Activated CD4-positive, alpha-beta T cell treated with anti-CD3 and anti-CD28 coated beads, Interleukin-2, amount 50 U/mL, for 24 hours (primary cell): ENCODE data around the gene ABCC12.

Source experiments
- DNase-seq, 2 donors: peaks; one replicate each; pipeline ENCODE4 v3.0.0-alpha.2; 2020; ENCODE audit warnings: low read depth in 1 of 2, low spot score in 1 of 2

Gene ABCC12

DNA sequence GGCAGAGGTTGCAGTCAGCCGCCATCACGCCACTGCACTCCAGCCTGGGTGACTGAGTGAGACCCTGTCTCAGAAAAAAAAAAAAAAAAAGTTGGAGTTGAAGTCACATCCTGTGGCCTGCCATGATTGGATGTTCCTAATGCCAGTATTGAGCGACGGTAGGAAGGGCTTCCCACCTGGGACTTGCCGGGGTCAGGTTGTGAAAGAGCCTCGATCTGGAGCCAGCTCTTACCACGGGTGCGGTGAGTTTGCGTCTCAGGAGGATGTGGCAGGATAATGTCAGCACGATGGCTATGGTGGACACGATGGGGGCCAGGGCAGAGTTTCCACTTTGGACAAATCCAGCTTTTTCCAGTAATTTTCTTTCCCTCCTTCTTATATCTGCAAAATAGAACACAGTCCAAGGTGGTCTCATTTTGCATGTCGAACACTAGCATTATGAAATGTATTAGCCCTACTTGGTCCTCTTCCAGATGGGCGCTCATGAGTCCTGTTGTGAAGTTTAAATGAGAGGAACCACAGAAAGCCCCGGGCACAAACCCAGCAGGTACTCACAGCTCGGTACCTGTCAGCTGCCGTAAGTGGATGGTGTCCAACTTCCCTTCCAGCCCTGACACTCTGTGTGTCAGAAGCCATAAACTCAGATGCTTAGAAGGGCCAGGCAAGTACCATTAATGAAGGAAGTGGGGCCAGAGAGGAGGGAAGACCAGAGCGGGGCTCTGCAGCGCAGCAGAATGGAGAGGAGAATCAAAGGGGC lies 22.2 kb downstream of the ABCC12 start:
- no peak for DNase-seq

DNA sequence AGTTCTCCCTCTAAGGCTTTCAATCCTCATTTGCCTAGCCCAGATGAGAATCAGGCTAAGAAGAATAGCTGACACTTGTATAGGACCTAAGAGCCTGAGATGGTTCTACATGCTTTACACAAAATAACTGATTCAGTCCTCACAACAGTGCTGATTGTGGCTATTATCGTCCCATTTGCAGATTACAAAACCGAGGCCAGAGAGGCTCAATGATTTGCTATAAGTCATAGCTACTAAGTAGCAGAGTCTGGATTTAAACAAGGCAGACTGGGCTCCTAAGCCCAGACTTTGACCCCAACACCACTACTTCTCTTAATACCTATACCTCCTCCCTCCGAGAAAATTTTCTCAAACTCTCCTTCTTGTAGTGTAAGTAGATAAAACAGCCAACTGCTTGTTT lies 23.1 kb downstream of the ABCC12 start:
- DNase-seq: no peak

DNA sequence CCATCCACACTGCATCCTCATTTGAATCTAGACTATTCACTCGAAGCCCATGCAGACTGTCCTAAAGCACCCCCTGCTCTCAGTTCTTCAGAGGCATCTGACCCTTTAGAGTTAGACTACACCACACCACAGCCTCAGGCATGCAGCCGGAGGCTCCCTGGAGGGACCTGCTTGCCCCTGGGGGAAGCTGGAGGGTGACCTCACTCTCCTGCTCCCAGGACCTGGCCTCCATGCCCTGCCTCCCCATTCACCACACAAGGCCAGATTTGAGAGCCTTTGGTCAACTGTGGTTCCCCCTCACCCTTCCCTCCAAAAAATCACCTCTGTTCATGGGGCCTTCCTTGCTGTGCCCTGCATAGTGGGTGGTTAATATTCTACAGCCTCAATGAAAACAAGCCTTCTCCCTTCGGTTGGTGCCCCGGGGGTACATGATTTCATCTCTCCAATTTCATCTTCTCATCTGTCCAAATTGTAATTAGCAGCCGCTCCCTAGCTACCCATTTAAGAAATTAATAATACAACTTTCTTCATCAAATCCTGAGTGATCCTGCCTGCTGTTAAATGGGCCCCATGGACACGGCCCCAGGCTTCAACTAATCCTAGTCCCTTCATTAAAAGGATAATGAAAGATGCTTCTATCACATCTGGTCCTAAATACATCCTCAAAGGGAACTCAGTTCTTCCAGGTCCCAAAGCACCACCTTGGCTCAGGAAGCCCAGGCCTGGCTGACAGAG lies 24.4 kb downstream of the ABCC12 start:
- DNase-seq: no peak

DNA sequence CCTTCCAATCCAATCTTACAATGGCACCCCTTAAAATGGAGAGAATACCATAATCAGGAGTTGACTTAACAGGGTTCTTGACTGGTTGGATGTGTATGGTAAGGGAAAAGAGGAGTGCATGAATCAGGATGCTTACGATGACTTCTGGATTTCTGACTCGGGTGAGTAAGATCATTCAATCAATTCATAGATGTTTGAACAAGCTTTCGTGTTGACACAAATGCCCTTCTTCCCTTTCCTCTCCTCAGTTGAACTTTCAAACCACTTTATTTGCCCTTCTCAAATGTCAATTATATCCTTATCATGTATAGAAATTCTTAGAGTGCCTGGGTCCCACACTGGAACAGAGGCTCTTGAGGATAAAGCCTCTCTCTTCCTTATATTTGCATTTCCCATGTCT lies 25.9 kb downstream of the ABCC12 start:
- no peak for DNase-seq

DNA sequence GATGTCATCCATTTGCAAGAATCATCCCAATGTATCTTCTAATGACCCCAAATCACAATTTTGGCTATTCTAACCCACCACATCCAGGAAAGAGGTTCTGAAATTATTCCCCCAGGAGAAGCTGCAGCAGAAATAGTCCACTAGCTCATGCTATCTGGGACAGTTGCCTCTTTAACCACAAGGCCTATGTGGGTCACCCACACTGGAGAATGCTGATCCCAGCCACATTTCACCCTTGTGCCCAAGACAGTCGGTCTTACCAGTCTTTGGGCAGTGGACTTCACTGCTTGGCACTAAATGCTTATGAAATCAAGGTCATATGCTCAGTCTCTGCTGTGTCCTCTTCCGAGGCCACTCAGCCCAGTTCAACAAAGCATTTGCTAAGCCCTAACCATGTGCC lies 27.0 kb downstream of the ABCC12 start:
- DNase-seq: no peak

DNA sequence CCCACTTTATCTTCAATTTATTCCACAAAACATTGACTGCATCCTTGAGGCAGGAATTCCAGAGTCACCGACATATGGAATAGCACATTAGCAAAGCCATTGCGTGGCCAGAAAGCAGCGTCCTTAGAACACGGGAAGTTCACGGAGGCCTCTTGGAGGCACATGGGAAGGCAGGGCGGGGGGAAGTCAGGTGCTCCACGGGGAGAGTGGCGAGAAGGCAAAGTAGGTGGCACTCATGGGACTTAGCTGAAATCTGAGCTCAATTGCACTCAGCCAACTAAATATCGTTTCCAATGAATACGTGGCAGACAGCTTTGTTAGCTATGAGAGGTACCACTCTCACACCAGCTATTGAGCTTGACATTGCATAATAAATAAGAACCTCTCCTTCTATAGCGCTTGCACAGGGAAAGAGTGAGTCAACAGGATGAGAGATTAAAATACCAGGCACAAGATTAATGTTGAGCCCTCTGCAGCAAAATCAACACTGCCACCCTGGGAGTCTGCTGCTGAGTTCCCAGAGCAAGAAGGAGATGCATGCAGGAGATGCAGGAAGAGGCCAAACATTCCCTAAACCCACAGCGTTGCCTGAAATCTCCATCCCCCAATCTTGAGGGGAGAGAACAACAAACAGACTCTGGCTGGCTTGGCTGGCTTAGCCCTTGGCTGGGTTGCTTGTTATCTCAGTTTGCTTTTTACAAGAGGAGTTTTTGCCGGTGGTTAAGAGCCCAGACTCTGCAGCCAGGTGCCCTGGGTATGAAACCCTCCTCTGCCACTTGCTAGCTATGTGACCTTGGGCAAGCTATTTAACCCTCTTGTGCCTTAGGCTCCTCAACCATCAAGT lies 28.8 kb downstream of the ABCC12 start:
- DNase-seq: no peak

DNA sequence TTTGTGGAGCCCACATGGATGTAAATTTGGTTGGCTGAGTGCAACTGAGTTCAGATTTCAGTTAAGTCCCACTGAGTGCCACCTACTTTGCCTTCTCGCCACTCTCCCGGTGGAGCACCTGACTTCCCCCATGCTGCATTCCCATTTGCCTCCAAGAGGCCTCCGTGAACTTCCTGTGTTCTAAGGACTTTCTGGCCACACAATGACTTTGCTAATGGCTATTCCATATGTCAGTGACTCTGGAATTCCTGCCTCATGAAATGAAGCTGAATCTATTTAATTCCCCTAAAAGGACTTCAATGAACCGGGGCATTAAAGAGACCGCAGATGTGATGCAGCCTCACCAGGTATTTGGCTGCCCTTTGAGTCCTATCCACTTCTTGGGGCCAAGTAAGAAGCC lies 29.9 kb downstream of the ABCC12 start:
- DNase-seq: no peak

DNA sequence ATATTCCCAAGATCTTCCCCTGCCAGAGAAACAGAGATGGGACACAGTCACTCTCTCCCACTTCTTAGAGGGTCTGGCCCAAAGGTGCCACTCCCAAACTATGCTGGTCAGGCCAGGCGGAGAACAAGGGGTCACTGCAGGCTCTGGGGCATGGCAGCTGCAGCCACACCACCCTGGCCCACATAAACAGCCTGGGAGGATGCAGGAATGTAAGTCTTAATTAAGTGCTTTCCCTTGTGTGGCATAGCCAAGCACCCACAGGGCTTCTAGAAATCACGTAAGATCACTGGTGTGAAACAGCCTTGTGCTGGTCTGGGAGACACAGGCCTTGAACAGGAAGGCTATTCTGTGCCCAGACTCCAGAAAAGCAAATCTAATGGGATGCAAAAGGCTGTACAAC lies 31.5 kb downstream of the ABCC12 start:
- DNase-seq: no peak

DNA sequence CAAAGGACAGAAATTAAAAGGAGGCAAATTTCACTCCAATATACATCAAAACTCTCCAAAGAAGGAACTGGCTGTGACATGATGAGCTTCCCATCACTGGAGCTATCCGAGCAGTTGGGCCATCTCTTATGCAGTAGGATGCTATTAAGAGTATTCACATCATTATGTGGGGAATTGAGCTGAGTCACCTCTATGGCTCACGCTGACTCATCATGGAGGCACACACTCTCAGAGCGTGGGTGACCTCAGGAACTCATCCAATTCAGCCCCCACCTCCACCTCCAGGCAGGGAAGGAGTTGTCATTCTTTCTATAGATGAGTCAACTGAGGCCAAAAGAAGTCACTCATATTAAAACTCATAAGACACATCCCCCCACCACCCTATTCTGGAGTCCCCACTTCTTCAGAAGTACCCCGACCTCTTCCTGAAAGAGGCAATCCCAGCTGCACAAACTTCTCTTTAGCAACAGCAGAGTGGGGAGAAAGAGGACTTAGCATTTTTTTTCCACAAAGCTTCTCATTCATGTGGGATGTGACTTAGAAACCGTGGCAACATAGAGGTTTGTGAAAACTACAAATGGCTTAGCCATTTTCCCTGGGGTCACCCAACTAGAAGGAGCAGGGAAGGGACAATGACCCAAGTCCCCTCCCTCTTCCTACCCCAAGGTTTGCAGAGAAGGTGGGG lies 32.5 kb downstream of the ABCC12 start:
- peak in 1 of 2 donors; percentile 62 for DNase-seq

DNA sequence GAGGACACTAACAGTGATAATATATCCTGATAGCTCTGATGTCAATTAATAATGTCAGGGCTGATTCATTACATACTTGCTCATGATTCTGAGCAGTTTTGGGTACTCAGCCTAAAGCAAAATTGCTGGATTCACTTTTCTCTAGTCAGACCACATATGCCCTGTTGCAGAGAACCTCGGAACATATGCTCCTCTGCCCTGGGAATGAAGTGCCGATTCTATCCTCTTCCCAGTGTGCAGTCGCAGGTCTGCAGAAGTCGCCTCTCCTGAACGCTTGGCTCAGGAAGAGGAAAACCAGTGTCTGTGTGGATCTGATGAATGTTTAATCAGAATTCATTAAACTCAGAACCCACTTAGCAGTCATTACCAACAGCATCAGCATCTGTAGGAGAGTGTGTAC lies 34.5 kb downstream of the ABCC12 start:
- no peak for DNase-seq

DNA sequence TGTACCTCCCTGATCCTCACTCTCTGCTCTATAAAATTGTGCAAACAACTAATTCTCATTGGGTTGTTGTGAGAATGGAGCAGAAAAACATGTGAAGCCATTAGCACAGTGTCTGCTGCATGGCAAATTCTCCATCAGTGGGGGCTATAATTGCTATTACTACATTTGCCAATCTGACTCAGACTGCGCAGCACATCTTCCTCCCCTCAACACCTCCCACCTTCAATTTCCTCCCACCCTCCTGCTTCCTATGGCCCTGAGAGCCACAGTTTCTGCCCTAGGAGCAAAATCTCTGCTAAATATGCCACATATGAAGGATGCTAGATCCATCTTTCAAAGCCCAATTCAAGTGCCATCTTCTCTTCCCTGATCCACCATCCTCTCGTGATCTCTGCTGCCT lies 37.0 kb downstream of the ABCC12 start:
- DNase-seq: no peak

DNA sequence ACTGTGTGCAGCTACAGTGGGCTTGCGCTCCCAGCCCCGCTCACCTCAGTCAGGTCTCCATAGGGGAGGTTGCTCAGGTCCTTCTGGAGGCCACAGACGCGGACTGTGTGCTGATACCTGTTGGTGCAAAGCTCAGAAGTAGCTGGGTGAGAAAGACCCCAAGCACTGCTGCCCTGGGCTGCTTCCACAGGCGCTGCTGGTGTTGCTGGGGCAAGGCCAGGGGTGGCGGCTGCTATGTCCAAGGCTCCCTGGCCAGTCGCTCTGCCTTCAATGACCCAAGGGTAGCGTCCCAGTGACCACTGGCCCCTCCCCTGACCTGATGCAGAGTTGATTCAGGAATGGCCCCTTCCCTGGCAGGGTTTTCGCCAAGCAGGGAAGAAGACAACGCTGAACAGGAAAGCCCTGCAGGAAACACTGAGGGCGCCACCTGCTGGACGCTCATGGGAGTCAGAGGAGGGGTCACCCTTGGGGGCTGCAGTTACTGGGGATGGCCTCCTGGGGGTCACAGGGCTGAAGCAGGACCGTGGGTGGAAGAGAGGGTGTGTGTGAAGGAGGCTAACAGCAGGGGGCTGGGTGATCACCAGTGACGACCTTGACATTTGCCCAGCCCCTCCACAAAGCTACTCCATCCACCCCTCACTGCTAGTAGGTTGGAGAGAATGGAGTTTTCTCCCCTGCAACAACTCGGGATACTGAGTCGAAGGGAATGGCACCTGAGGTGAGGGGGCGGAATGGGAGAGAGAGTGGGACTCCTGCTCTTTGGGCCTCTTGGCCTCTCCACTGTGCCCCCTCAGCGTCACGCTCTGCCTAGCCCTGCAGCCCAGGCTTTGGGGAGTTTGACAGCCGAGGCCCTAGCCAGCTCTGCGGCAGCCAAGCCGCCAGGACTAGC lies 38.3 kb downstream of the ABCC12 start:
- DNase-seq: peak; percentile 24 to 37

DNA sequence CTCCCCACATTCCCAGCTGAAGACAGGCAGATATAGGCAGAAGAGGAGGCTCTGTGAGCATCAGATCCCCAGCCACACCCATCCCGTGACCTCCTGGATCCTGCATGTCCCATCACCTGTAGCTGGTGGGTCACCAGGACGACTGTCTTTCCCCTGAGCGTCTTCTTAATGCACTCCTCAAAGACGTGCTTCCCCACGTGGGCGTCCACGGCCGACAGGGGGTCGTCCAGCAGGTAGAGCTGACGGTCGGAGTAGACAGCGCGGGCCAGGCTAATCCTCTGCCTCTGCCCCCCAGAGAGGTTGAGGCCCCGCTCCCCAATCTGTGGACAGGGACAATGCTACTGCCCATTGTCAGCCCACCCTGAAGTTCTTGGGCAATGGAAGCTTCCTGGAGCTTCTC lies 40.5 kb downstream of the ABCC12 start:
- no peak for DNase-seq

DNA sequence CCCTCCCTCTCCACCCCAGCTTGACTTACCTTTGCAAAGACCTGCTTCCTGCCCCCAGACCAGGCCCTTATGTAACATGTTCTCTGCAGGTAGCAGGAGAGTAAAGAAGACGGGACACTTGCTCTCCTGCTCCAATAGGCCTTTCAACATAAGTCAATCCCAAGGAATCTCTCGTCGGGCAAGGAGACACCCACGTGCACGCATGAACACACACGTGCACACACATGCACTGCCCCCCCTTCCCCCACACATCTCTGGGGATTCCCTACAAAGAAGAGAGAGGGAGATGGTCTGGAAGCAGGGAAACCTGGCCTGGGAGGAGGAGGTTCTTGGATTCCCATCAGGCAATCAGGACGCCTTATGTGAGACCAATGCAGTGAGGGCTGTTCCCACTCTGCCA lies 41.4 kb downstream of the ABCC12 start:
- no peak for DNase-seq

DNA sequence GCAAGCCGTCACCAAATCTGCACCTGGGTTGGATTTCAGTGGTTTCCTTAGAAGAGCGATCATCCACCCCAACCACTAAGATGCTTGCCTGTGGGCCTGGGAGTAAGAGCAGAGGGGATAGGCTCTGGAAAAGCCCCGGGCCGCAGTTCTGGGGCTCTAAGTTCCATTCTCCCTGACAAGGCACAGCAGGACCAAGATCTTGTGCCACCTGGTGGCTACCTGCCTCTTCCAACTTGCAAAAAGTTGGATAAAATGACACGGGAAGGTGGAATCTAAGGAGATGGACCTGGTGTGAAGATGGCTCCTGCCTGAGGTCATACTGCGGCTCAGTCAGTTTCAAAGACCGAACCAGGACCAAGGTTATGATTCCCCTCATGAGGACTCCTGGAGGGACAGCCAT lies 42.3 kb downstream of the ABCC12 start:
- no peak for DNase-seq

DNA sequence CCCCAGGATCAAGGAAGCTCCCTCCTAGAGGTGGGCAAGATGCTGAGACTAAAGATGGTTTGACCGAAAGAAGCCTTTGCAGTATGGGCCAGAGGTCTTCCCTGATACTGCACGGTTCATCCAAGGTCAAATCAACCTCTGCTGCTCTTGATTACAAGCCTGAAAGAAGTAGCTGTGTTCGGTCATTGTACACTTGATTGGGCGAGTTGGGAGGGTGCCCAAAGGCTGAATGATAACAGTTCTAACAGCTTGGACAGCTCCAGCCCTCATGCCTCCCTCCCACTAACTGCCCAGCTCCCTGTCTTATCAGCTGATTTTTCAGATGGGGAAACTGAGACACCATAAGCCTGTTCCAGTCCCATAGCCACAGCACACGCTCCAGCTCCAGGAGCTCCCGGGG lies 42.8 kb downstream of the ABCC12 start:
- DNase-seq: no peak

DNA sequence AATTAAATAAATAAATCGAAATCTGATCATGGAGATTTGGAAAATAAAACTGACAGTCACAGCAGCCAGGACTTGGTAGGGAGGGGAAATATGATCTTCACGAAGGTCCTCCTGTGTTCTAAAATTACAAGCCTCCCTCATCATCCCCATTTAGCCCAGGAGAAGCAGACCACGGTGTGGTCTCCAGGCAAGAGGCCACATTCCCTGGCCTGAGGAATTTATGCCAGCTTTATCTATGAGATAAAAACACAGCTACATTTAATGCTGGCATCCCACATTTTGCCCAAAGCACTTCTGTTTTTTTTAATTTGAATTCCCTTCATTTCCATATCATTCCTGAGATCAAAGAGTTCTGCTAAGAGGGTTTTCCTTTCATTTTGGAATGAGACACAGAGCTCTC lies 43.2 kb downstream of the ABCC12 start:
- no peak for DNase-seq

DNA sequence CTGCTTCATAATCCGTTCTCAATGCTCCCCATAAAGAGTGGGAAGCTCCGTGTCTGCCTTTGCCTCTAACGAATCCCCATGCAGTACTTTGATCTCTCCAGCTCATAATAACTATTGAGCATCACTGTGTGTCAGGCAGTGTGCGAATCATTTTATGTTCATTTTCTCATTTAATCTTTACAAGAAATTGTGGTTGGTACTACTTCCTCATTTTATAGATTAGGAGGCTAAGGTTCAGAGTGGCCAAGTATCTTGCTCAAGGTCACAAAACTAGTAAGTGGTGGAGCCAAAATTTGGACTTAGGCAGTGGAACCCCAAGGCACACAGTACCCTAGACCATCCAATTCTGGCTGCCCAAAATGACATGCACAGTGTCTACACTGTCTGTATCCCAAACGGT lies 44.8 kb downstream of the ABCC12 start:
- no peak for DNase-seq

DNA sequence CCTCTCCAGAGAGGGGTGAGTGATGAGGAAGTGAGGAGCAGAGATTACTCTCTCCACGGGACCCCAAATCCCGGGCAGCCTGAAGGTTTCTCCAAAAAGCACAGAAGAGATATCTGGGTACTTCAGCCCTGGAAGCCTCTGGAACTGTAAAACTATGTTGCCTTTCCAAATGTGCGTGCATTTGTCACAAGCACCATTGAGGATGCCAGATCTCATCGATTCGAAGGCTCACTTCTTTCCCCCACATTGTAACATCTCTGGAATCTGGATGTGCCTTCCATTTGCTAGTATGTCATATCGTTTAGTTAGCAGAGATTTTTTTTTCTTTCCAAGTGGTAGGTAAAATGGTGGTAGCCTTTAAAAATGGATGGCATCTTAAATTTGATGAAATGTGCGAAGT lies 45.8 kb downstream of the ABCC12 start:
- DNase-seq: no peak

DNA sequence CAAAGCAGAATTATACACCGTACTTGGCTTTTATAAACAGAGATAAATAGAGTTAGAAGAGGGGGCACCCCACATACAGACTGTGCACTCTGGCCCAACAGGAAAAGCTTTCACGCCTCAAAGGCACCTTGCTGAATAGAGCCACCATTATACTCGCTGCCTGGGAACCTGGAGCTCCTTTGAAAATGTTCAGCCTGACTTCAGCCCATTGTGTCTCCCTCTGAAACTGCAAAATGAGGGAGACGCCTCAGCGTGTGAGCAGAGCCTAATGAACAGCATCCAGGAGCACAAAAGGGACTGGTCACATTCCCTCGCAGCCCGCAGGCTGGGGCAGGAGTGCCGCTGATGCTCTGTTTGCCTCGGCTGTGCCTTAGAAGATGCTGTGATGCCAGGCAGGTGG lies 46.3 kb downstream of the ABCC12 start:
- DNase-seq: no peak
